A673 (cell line): Measurements from ENCODE around the gene CEP83.
"Not testable (repeated sequence)": the region's sequence is repeated elsewhere in the genome, so short reads cannot be mapped to it uniquely, and the experiment has no call there.

Source experiments
- EZH2 ChIP-seq: fragments of 200-600 bp; sonication (generic); IDR thresholded peaks from 2 replicates; pipeline ENCODE4 v1.6.1; 2017; ENCODE audit warnings: borderline replicate concordance, low read depth, mild to moderate bottlenecking, mixed read lengths, antibody characterized with exemption, low read length; ENCODE audit not compliant: poor library complexity, severe bottlenecking
- TF ChIP-seq, protein P1 (sequence below): fragments of 300-800, 200-600 bp; sonication (generic); conservative IDR thresholded peaks from 2 replicates; pipeline ENCODE4 v1.5.1; 2017; ENCODE audit warnings: low read depth, mild to moderate bottlenecking, antibody characterized with exemption, low read length, moderate library complexity, mixed read lengths

DNA sequence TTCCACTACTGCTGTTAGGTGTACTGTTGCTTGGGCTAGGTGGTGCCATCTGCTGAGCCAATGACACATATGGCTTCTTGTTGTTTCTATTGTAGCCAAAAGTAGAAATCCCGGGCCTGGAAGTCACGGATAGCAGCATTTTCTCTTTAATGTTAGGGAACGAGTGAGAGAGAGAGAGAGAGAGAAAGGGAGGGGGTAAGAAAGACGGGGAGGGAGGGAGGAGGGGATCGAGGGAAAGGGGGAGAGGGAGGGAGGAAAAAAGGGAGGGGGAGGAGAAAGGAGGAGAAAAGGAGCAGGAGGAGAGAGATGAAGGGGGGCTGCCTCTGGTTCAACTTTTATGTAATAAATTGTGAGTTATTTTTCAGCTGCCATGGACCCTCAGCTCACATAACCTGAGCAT, 34.8 kb downstream of the CEP83 start:
- TF ChIP-seq, protein P1, sequence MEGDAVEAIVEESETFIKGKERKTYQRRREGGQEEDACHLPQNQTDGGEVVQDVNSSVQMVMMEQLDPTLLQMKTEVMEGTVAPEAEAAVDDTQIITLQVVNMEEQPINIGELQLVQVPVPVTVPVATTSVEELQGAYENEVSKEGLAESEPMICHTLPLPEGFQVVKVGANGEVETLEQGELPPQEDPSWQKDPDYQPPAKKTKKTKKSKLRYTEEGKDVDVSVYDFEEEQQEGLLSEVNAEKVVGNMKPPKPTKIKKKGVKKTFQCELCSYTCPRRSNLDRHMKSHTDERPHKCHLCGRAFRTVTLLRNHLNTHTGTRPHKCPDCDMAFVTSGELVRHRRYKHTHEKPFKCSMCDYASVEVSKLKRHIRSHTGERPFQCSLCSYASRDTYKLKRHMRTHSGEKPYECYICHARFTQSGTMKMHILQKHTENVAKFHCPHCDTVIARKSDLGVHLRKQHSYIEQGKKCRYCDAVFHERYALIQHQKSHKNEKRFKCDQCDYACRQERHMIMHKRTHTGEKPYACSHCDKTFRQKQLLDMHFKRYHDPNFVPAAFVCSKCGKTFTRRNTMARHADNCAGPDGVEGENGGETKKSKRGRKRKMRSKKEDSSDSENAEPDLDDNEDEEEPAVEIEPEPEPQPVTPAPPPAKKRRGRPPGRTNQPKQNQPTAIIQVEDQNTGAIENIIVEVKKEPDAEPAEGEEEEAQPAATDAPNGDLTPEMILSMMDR: not testable (repeated sequence)
- TF ChIP-seq EZH2: not testable (repeated sequence)
